ENCODE measurements around the gene HPS3. TPM values are rescaled to one million over a fixed set of nuclear protein-coding genes. Genes with fewer than 3 reads are reported as not detected.
"Not testable (repeated sequence)": the region's sequence is repeated elsewhere in the genome, so short reads cannot be mapped to it uniquely, and the experiment has no call there.

Gene HPS3
- total RNA-seq, 1 donor from 2014 or later, result 26.8 TPM

- no peak for DNase-seq (ENCODE audit: low spot score)
Observed at GRCh38 chr3:149188494-149188893, 59.1 kb downstream of the HPS3 start.

GRCh38 chr3:149195221-149195620, 65.8 kb downstream of the HPS3 start:
- no peak for DNase-seq (ENCODE audit: low spot score)

GRCh38 chr3:149196805-149197592, 67.6 kb downstream of the HPS3 start:
- not testable (repeated sequence) for DNase-seq (ENCODE audit: low spot score)

GRCh38 chr3:149197669-149198068, 68.2 kb downstream of the HPS3 start:
- DNase-seq (ENCODE audit: low spot score), result no peak

- DNase-seq (ENCODE audit: low spot score), result no peak
Observed at GRCh38 chr3:149198611-149199010, 69.2 kb downstream of the HPS3 start.

GRCh38 chr3:149199474-149199873, 70.0 kb downstream of the HPS3 start:
- DNase-seq (ENCODE audit: low spot score), result no peak

GRCh38 chr3:149203758-149204157, 74.3 kb downstream of the HPS3 start:
- no peak for DNase-seq (ENCODE audit: low spot score)

- DNase-seq (ENCODE audit: low spot score), result no peak
Observed at GRCh38 chr3:149204390-149204991, 75.1 kb downstream of the HPS3 start.

GRCh38 chr3:149207475-149207874, 78.0 kb downstream of the HPS3 start:
- no peak for DNase-seq (ENCODE audit: low spot score)

- DNase-seq (ENCODE audit: low spot score), result no peak
Observed at GRCh38 chr3:149209431-149209830, 80.0 kb downstream of the HPS3 start.

- no peak for DNase-seq (ENCODE audit: low spot score)
Observed at GRCh38 chr3:149212386-149212785, 82.9 kb downstream of the HPS3 start.

GRCh38 chr3:149214702-149215101, 85.3 kb downstream of the HPS3 start:
- peak; percentile 23 for DNase-seq (ENCODE audit: low spot score)

- DNase-seq (ENCODE audit: low spot score), result no peak
Observed at GRCh38 chr3:149215515-149215914, 86.1 kb downstream of the HPS3 start.

GRCh38 chr3:149216193-149216869, 86.9 kb downstream of the HPS3 start:
- DNase-seq (ENCODE audit: low spot score), result no peak

- no peak for DNase-seq (ENCODE audit: low spot score)
Observed at GRCh38 chr3:149217347-149217746, 87.9 kb downstream of the HPS3 start.

GRCh38 chr3:149219380-149220121, 90.1 kb downstream of the HPS3 start:
- DNase-seq (ENCODE audit: low spot score), result not testable (repeated sequence)

- no peak for DNase-seq (ENCODE audit: low spot score)
Observed at GRCh38 chr3:149221783-149222517, 92.5 kb downstream of the HPS3 start, which contains the start of gene CP. TSS of gene CP (minus strand) at chr3:149221829. CDS start at chr3:149221792, 37 bp downstream.

Data from mucosa of gallbladder (tissue), 1 donor.